ELF-1 (cell line): ENCODE measurements around the gene OR2T5.
"Not testable (repeated sequence)": the region's sequence is repeated elsewhere in the genome, so short reads cannot be mapped to it uniquely, and the experiment has no call there.

Source experiments
- DNase-seq: peaks from one replicate; pipeline ENCODE4 v3.0.0-alpha.2; 2016; ENCODE audit warnings: low read depth, low spot score

Gene OR2T5

GRCh38 chr1:248488289-248488688 is at the start of gene OR2T5:
Gene OR2T5 (plus strand): TSS chr1:248488589. CDS start chr1:248488589, 0 bp downstream.
- not testable (repeated sequence) for DNase-seq

GRCh38 chr1:248438668-248439067 is 49.7 kb upstream of the OR2T5 start:
- not testable (repeated sequence) for DNase-seq

GRCh38 chr1:248439283-248439682 is 49.1 kb upstream of the OR2T5 start:
- not testable (repeated sequence) for DNase-seq

- not testable (repeated sequence) for DNase-seq
These were observed 45.7 kb upstream of the OR2T5 start for GRCh38 chr1:248442500-248443277.

GRCh38 chr1:248444603-248445002 is 43.8 kb upstream of the OR2T5 start:
- DNase-seq = not testable (repeated sequence)

- not testable (repeated sequence) for DNase-seq
These were observed 43.0 kb upstream of the OR2T5 start, which contains the start of gene OR2T2 for GRCh38 chr1:248445399-248445798. Gene OR2T2 (plus strand): TSS chr1:248445637. CDS start chr1:248452798, 7,161 bp downstream.

GRCh38 chr1:248448409-248449074 is 39.8 kb upstream of the OR2T5 start:
- not testable (repeated sequence) for DNase-seq

- not testable (repeated sequence) for DNase-seq
These were observed 38.4 kb upstream of the OR2T5 start for GRCh38 chr1:248449821-248450465.

- DNase-seq = not testable (repeated sequence)
These were observed 37.8 kb upstream of the OR2T5 start for GRCh38 chr1:248450466-248451145.

- not testable (repeated sequence) for DNase-seq
These were observed 34.8 kb upstream of the OR2T5 start for GRCh38 chr1:248453619-248454018.

- DNase-seq = not testable (repeated sequence)
These were observed 33.3 kb upstream of the OR2T5 start for GRCh38 chr1:248455045-248455444.

- DNase-seq = not testable (repeated sequence)
These were observed 31.8 kb upstream of the OR2T5 start for GRCh38 chr1:248456635-248457034.

- not testable (repeated sequence) for DNase-seq
These were observed 29.3 kb upstream of the OR2T5 start for GRCh38 chr1:248459117-248459516.

GRCh38 chr1:248471154-248471553 is 17.2 kb upstream of the OR2T5 start:
- DNase-seq = no peak

GRCh38 chr1:248472111-248472510 is 16.3 kb upstream of the OR2T5 start:
- not testable (repeated sequence) for DNase-seq

- not testable (repeated sequence) for DNase-seq
These were observed 15.3 kb upstream of the OR2T5 start, which contains the start of gene OR2T3 for GRCh38 chr1:248473051-248473450. Gene OR2T3 (plus strand): TSS chr1:248473351. CDS start chr1:248473351, 0 bp downstream.

GRCh38 chr1:248475660-248476059 is 12.7 kb upstream of the OR2T5 start:
- not testable (repeated sequence) for DNase-seq

GRCh38 chr1:248481686-248482579 is 6.5 kb upstream of the OR2T5 start:
- DNase-seq = not testable (repeated sequence)

GRCh38 chr1:248496661-248497060 is 8.3 kb downstream of the OR2T5 start:
- not testable (repeated sequence) for DNase-seq

- not testable (repeated sequence) for DNase-seq
These were observed 12.1 kb downstream of the OR2T5 start for GRCh38 chr1:248500305-248501035.
